Upper lobe of left lung (tissue), 4 donors: ENCODE measurements around the gene L1TD1.

ENCODE experiments used
- POLR2A ChIP-seq, 4 donors: fragments of 450-650 bp; IDR thresholded peaks; one replicate each; pipeline ENCODE4 v1.5.1; 2016 to 2017; ENCODE audit warnings: antibody characterized with exemption in 4 of 4, mild to moderate bottlenecking in 2 of 4
- POLR2AphosphoS5 ChIP-seq, 2 donors: sonication (generic); formaldehyde crosslinking; IDR thresholded peaks; one replicate each; pipeline ENCODE4 v1.5.1; 2017; ENCODE audit warnings: antibody characterized with exemption in 2 of 2
- TF ChIP-seq, protein P1 (sequence below), 6 experiments: fragments of 450-650 bp in 4 of 6; fragments of 200-600 bp in 2 of 6; sonication (generic) in 2 of 6; IDR thresholded peaks; one replicate each; pipeline ENCODE4 v1.5.1; 2016 to 2019; ENCODE audit warnings: antibody characterized with exemption in 6 of 6

DNA sequence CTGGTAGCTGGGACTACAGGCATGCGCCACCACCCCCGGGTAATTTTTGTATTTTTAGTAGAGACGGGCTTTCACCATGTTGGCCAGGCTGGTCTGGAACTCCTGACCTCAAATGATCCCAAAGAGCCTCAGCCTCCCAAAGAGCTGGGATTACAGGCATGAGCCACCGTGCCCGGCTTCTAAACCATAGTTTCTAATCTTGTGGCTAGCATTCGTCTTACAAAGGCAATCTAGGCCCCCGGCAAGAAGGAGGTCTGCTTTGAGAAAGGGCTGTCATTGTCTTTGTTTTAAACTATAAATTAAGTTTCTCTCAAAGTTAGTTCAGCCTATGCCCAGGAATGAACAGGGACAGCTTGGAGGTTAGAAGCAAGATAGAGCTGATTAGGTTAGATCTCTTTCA is 10.3 kb upstream of the L1TD1 start:
- no peak for TF ChIP-seq POLR2A (IDR thresholded peaks at IDR 0.05)
- TF ChIP-seq, protein P1, sequence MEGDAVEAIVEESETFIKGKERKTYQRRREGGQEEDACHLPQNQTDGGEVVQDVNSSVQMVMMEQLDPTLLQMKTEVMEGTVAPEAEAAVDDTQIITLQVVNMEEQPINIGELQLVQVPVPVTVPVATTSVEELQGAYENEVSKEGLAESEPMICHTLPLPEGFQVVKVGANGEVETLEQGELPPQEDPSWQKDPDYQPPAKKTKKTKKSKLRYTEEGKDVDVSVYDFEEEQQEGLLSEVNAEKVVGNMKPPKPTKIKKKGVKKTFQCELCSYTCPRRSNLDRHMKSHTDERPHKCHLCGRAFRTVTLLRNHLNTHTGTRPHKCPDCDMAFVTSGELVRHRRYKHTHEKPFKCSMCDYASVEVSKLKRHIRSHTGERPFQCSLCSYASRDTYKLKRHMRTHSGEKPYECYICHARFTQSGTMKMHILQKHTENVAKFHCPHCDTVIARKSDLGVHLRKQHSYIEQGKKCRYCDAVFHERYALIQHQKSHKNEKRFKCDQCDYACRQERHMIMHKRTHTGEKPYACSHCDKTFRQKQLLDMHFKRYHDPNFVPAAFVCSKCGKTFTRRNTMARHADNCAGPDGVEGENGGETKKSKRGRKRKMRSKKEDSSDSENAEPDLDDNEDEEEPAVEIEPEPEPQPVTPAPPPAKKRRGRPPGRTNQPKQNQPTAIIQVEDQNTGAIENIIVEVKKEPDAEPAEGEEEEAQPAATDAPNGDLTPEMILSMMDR (IDR thresholded peaks at IDR 0.05) = no peak
- no peak for TF ChIP-seq POLR2AphosphoS5 (IDR thresholded peaks at IDR 0.05)
